Right forelimb (tissue), 1 donor: ENCODE measurements around the gene MRPL11.

ENCODE experiments used
- DNase-seq: peaks from one replicate; pipeline ENCODE4 v3.0.0-alpha.2; 2018

The MRPL11 gene

DNA sequence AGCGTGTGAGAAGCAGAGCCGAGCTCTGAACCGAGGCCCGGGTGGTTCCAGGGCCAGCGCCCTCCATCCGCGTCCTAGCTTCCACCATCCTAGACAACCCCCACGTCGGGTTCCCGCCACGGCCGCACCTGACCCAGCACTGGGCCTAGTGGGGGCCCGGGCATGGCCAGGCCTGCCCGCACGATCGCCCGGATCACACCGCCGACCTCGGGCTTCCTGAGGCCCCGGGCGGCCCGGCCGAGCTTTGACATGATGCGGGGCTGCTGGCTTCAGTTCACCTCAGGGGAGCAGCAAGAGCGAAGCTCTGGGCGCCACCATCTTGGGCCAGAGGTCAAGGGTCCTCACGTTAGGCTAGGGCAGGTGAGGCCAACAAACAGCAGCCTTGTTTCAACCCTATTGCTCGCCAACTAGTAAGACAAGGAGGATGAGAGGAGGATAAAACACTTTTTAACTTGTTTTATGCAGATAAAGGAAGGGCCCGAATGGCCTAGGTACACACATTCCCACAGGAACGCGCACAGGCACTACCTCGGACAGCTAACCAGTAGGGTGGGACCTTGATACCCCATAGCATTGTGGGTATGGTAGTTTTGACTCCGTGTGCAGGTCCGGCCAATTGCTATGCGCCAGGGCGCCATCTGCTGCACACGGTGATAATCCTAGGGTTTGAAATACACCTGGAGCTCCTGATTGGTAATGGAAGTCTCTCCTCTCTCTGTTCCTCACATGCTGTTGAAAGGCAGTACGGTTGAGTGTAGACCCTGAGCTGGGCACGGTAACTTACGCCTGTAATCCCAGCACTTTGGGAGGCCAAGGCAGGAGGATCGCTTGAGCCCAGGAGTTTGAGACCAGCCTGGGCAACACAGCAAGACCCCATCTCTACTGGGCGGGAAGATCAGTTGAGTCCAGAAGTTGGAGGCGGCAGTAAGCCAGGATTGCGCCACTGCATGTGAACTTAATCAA is at the start of gene MRPL11:
Gene MRPL11, minus strand, starts transcription at position 345 of the 963 bp plus-strand sequence. Its CDS starts 94 bp downstream, at position 251.
- DNase-seq, result peak; percentile 91

DNA sequence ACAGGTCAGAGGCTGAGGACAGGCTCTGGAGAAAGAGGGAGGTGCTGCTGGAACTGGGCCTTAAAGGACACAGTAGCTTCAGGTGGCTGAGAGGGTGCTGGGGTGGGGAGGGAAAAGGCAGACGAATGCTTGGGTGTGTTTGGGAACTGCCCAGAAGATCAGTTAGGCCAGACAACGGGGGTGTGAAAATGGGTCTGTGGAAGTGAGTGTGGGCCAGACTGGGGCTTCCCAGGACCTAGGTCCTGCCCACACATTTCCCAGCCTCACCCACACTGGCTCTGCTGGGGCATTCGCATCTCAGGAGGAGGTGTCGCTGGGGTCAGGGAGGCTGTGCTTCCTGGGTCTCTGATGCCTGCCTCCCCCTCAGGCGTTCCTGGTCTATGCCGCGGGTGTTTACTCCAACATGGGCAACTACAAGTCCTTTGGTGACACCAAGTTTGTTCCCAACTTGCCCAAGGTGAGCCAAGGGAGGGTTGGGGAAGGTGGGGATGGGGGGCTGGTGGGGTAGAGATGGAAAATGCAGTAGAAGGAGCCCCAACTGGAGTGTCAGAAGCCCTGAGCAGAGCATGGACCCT is 46.2 kb upstream of the MRPL11 start:
- DNase-seq, result no peak

DNA sequence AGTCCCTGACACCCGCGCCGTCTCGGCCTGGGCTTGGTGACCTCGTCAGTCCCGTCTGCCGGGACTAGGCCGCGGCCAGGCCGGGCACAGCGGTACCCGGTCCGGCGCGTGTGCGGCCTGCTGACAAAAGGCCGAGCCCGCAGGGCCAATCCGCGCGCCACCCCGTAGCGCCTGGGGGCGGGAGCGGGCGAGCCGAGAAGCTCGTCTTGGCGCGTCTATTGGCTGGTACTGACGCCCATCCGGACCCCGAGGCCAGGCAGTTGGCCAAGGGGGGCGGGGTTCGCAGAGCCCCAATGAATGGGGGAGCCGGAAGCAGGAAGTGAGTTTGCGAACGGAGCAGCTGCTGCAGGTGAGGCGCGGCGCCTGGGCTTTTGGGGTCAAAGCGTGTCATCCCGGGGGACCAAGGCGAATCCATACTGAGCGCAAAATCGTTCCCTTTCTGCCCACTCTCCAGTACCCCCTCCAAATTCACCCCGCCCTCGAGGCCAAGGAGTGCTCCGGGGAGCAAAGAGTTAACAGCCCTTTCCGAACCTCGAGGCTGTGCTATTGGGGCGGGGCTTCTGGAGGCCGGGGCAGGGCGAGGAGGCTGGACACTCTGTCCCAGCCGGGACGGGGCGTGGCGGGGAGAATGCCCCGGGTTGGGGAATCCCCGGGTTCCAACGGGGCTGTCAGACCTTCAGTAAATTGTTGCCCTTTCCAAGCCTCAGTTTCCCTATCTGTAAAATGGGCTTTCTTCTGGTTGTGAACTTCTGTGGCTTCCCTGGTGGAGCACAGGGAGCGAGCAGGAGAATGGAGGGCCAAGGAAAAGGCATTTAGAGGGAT is 41.7 kb upstream of the MRPL11 start, which contains the start of gene DPP3:
Gene DPP3, plus strand, starts transcription at position 318 of the 822 bp plus-strand sequence. CDS start 1,767 bp downstream, outside the sequence.
- peak; percentile 98 for DNase-seq

DNA sequence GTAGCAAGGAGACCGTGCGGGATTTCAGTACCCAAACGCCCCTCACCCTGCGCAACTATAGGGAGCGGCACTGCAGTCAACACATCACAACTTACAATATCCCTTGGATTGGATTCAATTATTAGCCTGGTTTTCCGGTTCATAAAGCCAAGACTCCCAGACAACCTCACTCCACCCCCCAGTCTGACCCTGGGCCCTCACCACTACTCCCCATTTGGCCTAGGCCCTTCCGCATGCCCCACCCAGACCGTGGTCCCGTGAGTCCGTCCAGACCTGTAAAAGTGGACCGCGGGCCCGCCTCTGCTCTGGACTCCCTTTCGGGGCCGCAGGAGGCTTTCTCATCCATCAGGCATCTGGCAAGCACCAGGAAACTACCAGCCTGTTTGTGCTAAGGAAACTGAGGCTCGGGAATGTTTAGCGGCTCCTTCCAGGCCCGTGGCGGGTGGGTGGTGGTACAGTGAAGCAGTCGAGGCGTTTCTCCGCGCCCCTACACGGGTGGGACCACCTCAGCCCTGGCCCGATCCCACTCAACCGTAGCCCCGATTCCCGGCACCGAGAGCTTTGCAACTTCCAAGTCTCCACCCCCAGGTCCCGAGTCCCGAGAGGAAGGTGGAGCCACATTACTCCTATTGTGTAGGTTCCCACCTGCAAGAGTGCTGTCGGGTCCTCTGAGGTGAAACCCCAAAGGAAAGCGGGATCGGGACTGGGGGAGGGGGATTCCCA is 40.9 kb upstream of the MRPL11 start:
- peak; percentile 52 for DNase-seq

DNA sequence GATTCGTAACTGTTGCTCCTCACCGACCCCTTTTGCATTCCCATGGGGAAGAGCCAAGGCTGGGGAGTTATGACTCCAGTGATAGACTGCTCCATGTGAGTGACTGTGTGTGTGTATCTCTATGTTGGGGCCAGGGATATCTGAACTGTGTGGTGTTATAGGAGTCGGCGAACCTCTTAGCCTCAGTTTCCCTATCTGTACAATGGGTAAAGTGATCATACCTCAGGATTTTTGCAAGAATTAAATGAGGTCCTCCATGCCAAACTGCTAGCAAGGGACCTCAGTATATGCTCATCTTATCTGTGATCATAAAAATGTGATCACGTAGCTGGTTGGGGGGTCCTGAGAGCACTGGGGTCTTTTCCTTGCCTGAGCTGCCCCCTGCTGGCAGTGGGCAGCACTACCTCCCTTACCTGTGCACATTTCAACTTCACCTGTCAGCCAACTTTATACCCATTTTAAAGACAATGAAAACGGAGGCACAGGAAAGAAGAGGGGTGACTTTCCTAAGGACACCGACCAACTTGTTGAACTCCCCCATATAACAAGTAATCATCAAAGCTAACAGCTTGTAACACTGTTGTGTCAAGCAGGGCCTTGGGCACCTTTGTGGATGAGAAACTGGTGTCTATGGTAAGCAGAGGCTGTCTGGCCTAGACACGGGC is 40.2 kb upstream of the MRPL11 start:
- peak; percentile 27 for DNase-seq

DNA sequence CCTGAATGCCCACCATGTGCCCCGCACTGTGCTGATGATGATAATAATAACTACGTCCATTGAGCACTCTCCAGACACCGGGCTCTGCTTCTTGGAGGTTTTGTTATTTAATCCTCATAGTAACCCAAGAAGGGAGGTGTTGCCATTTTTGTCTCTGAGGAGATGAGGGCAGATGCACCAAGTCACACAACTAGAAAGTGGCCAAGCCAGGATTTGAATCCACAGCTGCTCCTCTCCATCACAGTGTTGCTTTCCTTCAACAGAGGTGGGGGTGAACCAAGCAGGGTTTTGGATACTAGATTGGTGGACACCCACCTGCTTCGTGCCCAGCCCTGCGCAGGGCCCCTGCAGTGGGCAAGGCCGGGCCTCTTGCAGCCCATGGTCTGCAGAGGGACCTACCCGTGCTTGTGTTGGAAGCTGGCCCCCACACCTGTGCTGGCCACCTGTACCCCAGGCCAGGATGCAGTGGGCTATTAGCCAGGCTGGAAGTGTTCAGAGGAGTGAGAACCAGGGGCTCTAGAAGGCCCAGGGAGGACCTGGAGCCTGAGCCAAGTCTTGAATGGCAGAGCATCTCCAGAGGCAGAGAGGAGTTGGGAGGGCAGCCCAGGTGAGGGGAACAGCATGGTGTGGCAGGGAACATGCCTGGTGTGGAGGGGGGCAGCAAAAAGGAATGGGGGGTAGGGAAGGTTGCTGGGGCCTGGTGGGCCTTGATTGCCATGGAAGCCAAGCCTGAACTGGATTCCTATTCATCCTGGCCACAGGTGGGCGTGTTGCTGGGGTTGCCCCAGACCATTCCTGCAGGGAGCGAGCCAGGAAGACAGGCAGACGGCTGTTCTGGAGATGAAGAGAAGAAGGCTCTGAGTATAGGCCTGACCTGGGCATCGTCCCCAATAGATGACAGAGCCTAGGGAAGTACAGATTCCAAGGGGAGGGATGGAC is 38.9 kb upstream of the MRPL11 start:
- DNase-seq, result peak; percentile 30

DNA sequence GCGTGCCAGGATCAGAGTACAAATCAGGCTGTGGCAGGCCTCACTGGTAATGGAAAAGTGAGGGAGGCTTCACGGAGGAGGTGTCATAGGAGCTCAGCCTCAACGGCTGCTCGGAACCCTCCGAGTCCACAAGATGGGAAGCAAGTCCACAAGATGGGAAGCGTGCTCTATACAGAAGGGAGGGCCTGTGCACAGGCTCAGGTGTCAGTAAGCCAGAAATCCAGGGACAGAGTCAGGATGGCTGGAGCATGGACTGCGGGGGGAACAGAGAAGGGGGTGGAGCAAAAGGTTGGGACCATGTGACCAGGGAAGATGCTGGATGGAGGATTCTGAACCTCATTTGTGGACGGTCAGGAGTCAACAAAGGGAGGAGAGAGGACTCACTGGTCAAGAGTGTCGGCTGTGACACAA is 38.2 kb upstream of the MRPL11 start:
- no peak for DNase-seq

DNA sequence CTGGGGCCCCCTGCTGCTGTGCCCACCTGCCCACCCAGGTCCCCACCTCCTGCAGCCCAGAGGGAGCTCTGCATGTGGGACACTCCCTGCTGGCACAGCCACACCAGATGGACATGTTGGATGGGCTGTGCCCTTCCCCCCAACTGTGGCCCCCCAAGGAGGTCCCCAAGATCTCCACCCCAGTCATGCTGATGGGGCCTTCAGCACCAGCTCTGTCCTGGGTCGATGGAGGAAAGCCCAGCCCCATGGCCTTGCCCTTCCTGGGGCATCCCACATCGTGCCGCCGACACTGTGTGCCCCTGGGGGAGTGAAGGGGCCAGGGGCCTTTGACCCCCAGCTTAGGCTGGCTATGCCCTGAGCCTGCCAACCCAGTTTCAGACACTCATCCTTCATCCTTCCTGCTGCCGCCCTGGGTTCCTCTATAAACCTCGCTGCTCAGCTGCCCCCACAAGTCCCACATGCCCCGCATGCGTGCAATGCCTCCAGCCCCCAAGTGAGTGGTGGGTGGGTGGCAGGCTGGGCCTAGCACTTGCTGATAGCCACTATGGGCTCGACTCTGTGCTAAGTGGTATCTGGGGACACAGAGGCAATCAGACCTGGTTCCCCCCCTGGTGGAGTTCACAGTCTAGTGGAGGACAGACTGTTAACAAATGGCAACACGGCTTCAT is 37.7 kb upstream of the MRPL11 start:
- DNase-seq, result peak; percentile 32

DNA sequence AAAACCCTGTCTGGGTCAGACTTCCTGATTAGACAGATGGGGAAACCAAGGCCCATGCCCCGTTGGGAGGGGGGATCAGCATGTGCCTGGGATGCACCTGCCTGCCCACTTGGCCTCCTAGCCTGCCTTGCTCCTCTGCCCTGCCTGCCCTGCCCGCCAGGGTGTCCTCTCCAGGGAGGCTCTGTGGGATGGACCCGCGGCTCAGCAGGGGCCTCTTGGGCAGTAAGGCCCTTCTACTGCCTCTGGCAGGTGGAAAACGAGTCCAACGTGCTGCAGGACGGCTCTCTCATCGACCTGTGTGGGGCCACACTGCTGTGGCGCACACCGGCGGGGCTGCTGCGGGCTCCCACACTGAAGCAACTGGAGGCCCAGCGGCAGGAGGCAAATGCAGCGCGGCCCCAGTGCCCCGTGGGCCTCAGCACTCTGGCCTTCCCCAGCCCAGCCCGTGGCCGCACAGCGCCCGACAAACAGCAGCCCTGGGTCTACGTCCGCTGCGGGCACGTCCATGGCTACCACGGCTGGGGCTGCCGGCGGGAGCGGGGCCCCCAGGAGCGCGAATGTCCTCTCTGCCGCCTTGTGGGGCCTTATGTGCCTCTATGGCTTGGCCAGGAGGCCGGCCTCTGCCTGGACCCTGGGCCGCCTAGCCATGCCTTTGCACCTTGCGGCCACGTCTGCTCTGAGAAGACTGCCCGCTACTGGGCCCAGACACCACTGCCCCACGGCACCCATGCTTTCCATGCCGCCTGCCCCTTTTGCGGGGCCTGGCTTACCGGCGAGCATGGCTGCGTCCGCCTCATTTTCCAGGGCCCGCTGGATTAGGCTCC is 36.9 kb upstream of the MRPL11 start:
- DNase-seq, result peak; percentile 23

DNA sequence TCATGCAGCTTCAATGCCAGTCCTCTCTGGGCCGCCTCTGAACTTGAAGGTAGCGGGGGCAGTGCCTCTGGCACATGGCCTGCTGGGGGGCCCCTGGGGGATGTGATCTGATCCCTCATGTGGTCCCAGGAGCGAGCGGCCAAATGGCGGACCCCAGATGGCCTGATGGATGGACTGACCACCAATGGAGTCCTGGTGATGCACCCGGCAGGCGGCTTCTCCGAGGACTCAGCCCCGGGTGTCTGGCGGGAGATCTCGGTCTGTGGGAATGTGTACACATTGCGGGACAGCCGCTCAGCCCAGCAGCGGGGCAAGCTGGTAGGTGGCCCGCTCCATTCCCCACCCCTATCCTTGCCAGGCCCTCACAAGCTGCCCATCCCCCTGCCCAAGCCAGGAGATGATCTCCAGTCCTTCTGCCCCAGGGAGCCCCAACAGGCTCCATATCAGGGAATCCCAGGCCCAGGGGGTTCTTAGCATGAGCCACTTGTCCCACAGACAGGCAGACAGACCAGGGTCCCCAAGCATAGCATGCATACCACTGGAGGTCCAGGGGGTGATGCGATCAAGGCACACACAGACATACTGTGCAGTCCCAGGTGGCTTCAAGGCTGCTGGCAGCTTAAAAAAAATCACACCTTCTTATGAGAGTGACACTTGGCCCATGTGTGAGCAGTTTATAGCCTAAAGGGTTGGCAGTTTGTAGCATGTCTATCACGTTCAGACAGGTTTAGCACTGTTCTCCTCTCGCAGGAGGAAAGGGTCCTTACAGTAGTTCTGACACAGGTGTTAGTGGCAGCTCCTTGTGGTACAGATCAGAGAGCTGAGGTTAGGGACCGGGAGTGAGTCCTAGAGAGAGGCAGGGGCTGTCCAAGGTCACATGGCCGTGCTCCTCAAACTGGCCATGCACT is 35.2 kb upstream of the MRPL11 start:
- DNase-seq, result no peak

DNA sequence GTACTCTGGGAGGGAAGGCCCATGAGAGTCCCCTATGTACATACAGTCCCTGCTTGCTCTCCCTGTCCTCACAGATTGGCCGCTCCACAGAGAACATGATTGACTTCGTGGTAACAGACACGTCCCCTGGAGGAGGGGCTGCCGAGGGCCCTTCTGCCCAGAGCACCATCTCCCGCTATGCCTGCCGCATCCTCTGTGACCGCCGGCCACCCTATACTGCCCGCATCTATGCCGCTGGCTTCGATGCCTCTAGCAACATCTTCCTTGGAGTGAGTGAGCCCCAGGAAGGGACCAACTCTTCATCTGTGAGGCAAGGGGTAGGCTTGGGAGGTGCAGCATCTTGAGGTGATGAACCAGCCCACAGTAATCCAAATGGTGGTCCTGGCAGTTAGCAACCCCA is 34.5 kb upstream of the MRPL11 start:
- DNase-seq, result no peak

DNA sequence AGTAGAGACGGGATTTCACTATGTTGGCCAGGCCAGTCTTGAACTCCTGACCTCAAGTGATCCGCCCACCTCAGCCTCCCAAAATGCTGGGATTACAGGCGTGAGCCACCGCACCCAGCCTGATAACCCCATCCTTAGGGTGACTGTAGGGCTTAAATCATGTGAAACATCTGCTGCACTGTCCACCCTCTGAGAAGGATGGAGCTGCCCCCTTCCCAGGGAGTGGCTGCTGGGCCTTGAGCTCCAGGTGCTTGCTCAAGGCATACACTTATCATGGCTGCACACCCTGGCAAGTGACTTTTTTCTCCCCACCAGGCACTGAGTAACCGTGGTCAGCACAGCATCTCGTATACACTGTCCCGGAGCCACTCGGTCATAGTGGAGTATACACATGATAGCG is 33.4 kb upstream of the MRPL11 start:
- no peak for DNase-seq

DNA sequence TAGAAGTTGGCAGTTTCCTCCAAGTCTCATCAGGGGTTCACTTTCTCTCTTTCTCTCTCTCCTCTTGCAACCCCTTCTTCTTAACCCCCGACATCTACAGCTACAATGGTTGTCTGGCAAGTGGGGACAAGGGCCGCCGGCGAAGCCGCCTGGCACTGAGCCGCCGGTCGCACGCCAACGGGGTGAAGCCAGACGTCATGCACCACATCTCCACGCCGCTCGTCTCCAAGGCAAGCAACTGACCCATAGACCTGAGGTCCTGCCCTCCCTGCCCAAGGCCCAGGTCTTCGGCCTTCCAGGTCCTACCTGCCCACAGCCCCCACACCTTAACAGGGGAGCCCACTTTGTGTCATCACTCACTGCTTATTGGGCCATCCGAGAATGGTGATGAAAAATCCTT is 32.5 kb upstream of the MRPL11 start:
- DNase-seq, result no peak

DNA sequence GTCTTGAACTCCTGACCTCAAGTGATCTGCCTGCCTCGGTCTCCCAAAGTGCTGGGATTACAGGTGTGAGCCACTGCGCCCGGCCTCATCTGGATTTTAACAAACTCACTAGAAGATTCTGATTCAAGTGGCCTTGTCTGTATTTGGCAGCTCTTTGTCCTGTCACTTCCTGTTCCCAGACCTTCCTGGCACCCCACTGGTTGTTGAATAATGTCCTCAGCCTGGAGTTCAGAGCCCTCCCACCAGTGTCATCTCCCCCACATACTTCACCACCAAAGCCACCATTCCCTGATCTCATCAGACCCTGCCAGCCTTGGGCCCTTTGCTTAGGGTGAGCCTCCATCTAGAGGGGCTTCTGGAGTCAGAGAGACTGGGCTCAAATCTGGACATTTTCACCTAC is 31.4 kb upstream of the MRPL11 start:
- DNase-seq, result no peak

DNA sequence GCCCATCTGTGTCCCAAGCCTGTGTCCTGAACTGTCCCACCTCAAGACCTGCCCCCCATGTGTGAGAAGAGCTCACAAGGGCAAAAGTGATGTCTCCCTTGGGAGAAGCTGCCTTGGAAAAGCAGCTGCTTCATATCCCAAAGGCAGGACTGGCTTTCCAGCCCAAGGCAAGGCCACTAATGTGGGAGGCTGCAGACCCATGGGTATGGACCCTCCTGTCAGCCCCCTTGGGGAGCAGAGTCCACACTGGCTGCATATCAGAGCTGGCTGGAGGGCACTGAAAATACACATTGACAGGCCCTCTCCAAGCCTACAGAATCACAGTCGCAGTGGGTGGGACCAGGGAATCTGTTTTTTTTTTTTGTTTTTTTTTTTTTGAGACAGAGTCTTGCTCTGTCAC is 30.8 kb upstream of the MRPL11 start:
- no peak for DNase-seq

DNA sequence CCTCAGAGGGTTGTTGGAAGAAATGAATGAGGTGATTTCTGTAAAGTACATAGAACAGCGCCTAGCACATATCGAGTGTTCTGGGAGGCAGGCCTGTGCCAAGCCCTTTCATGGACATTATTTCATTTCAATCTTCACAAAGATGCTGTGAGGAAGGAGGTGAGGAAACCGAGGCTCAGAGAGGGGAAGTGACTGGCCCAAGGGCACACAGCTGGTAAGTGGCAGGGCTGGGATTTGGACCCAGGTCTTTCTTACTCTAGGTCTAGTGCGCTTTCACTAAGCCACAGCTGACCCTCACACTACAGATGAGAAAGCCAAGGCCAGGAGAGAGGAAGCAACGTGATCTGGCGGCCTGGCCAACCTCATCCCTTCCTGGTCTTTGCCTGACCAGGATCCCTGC is 30.0 kb upstream of the MRPL11 start:
- DNase-seq, result no peak

DNA sequence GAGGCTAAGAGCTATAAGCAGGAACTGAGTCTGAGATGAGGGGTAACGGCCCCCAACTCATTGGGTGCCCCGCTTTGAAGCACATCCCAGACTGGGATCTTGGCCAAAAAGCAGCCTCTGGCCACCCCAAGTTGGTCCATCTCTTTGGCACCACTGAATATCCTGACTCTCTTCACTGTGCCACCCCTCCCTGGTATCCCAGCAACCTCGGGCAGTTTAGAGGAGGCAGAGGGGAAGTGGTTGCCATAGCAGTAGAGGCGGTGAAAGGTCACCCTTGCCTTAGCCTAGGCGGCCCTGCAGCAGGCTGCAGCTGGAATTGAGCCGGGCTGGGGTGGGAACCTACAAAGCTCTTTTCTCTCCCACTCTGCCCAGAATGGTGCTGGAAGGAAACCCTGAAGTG is 29.1 kb upstream of the MRPL11 start:
- DNase-seq, result no peak

DNA sequence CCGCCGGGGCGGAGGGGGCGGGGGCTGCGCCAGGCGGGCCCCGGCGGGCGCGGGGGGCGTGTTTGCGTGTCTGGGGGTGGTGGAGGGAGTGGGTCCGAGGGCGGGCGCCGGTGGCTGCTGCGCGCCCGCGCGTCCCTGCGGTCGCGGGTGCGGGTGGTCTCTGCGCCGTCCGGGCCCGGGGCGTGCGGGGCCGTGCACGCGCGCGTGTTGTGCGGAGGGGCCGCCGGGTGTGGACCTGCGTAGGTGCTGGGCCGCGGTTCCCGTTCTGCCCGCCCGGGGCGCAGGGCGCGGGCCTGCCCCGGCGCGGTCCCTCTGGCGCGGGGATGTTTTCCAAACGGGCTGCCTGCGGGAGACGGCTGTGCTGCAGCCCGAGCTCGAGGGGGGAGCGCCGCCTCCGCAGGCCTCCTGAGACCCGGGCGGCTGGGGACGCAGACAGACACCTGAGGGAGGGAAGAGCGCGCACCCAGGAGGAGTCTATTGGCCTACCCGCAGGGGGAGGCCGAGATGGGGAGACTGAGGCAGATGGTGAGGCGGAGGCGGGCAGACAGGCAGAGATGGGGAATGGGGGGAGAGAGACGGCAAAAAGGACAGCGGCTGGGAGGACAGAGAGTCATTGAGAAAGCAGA is 28.5 kb upstream of the MRPL11 start:
- DNase-seq, result no peak
